Thyroid gland (tissue), 4 donors: Measurements from ENCODE around the gene ME3.

Experiments used
- CTCF ChIP-seq, 6 experiments: fragments of 200-600 bp in 3 of 6; fragments of 450-650 bp in 3 of 6; sonication (generic) in 3 of 6; IDR thresholded peaks; one replicate each; pipeline ENCODE4 v1.5.1; 2016 to 2019; ENCODE audit warnings: antibody characterized with exemption in 6 of 6, mild to moderate bottlenecking in 2 of 6, inconsistent platforms in 1 of 6, moderate library complexity in 1 of 6
- POLR2A ChIP-seq, 2 donors: fragments of 450-650 bp; IDR thresholded peaks; one replicate each; pipeline ENCODE4 v1.6.1; 2017; ENCODE audit warnings: antibody characterized with exemption in 2 of 2, mild to moderate bottlenecking in 2 of 2, moderate library complexity in 1 of 2

GRCh38 chr11:86624366-86624765, 48.0 kb downstream of the ME3 start:
- no peak for TF ChIP-seq CTCF (IDR thresholded peaks at IDR 0.05)
- no peak for TF ChIP-seq POLR2A (IDR thresholded peaks at IDR 0.05)
